IMR-90 (cell line): ENCODE measurements around the gene STAT5B. TPM values are rescaled to one million over a fixed set of nuclear protein-coding genes. Genes with fewer than 3 reads are reported as not detected.

Experiments
- ATAC-seq: fragments of 200-7000 bp; cut with Tn5 transposase; 2 replicates; pipeline ENCODE4 v1.9.1; 2020; ENCODE audit warnings: low read depth, mild to moderate bottlenecking, moderate library complexity
- BruUV-seq: library from RNA; stranded (reverse); fragments of 400-500 nt; replicated peaks from 2 replicates; lab custom pipeline; 2021; lab: Mats Ljungman, UMichigan
- CTCF ChIA-PET: fragments of 300-600 bp; formaldehyde crosslinking; extraction: SDS; loops from one replicate; lab custom pipeline; 2021; ENCODE audit warnings: antibody characterized with exemption; lab: Yijun Ruan, JAX
- POLR2A ChIA-PET: fragments of 300-600 bp; sonication (Branson Sonifier 250); formaldehyde crosslinking; loops from one replicate; lab custom pipeline; 2022; ENCODE audit warnings: antibody characterized with exemption; ENCODE audit not compliant: unreplicated experiment; lab: Charles Lee
- DNase-seq: peaks from one replicate; pipeline ENCODE4 v3.0.0; 2013
- H2AFZ ChIP-seq: replicated peaks from 2 replicates; pipeline ENCODE3; 2013; ENCODE audit warnings: low read length, mild to moderate bottlenecking; ENCODE audit not compliant: poor library complexity
- H2AK5ac ChIP-seq: 2 replicates; pipeline ENCODE4 v1.6.1; 2013; ENCODE audit warnings: low read depth, low read length, inconsistent platforms
- H2AK9ac ChIP-seq: replicated peaks from 2 replicates; pipeline ENCODE3; 2013; ENCODE audit warnings: mild to moderate bottlenecking, low read depth, low read length, moderate library complexity; ENCODE audit not compliant: poor library complexity
- H2BK120ac ChIP-seq: 2 replicates; pipeline ENCODE4 v1.6.1; 2013; ENCODE audit warnings: low read depth, low read length, inconsistent platforms
- H2BK15ac ChIP-seq: 3 replicates; pipeline ENCODE4 v1.6.1; 2013; ENCODE audit warnings: low read depth, low read length, inconsistent platforms
- H2BK20ac ChIP-seq: 2 replicates; pipeline ENCODE4 v1.6.1; 2013; ENCODE audit warnings: low read depth, mild to moderate bottlenecking, inconsistent platforms, low read length, moderate library complexity
- H2BK5ac ChIP-seq: 2 replicates; pipeline ENCODE4 v1.6.1; 2013; ENCODE audit warnings: mild to moderate bottlenecking, low read depth, low read length, inconsistent platforms; ENCODE audit not compliant: poor library complexity, severe bottlenecking
- H3K14ac ChIP-seq: replicated peaks from 2 replicates; pipeline ENCODE4 v1.6.1; 2013; ENCODE audit warnings: low read depth, low read length, inconsistent platforms
- H3K18ac ChIP-seq: 2 replicates; pipeline ENCODE4 v1.6.1; 2013; ENCODE audit warnings: low read depth, low read length, control low read depth
- H3K23ac ChIP-seq: 2 replicates; pipeline ENCODE4 v1.6.1; 2013; ENCODE audit warnings: low read depth, low read length, inconsistent platforms
- H3K27ac ChIP-seq: 2 replicates; pipeline ENCODE4 v1.5.1; 2013; ENCODE audit warnings: mild to moderate bottlenecking, control low read depth, low read length; ENCODE audit not compliant: insufficient read depth
- H3K27me3 ChIP-seq: 2 replicates; pipeline ENCODE4 v1.6.1; 2013; ENCODE audit warnings: low read length; ENCODE audit not compliant: control insufficient read depth, insufficient read depth
- H3K36me3 ChIP-seq: 2 replicates; pipeline ENCODE4 v1.6.1; 2013; ENCODE audit warnings: low read length, mixed read lengths; ENCODE audit not compliant: control insufficient read depth, insufficient read depth
- H3K4ac ChIP-seq: 2 replicates; pipeline ENCODE4 v1.6.1; 2013; ENCODE audit warnings: low read depth, low read length, inconsistent platforms
- H3K4me1 ChIP-seq: 2 replicates; pipeline ENCODE4 v1.6.1; 2013; ENCODE audit warnings: low read length, mixed read lengths; ENCODE audit not compliant: control insufficient read depth, insufficient read depth
- H3K4me2 ChIP-seq: 2 replicates; pipeline ENCODE4 v1.6.1; 2013; ENCODE audit warnings: low read depth, mild to moderate bottlenecking, control low read depth, low read length, moderate library complexity
- H3K4me3 ChIP-seq: 2 replicates; pipeline ENCODE4 v1.5.1; 2013; ENCODE audit warnings: low read depth, mild to moderate bottlenecking, control low read depth, low read length, moderate library complexity; ENCODE audit not compliant: insufficient read depth
- H3K56ac ChIP-seq: 2 replicates; pipeline ENCODE4 v1.6.1; 2013; ENCODE audit warnings: low read length, inconsistent platforms; ENCODE audit not compliant: insufficient read depth; ENCODE audit errors: extremely low read depth
- H3K79me1 ChIP-seq, 2 experiments: 2 replicates each; pipeline ENCODE4 v1.6.1; 2013; ENCODE audit warnings: low read length in 2 of 2, inconsistent platforms in 1 of 2, low read depth in 1 of 2
- H3K9ac ChIP-seq: 2 replicates; pipeline ENCODE4 v1.6.1; 2013; ENCODE audit warnings: low read depth, low read length, control low read depth
- H3K9me1 ChIP-seq: 2 replicates; pipeline ENCODE4 v1.6.1; 2013; ENCODE audit warnings: low read length, inconsistent platforms; ENCODE audit not compliant: insufficient read depth
- H3K9me3 ChIP-seq: 2 replicates; pipeline ENCODE4 v1.6.1; 2013; ENCODE audit warnings: low read length; ENCODE audit not compliant: control insufficient read depth, insufficient read depth
- H4K20me1 ChIP-seq: 2 replicates; pipeline ENCODE4 v1.6.1; 2013; ENCODE audit warnings: low read length, inconsistent platforms; ENCODE audit not compliant: insufficient read depth
- H4K5ac ChIP-seq: 2 replicates; pipeline ENCODE4 v1.6.1; 2013; ENCODE audit warnings: mild to moderate bottlenecking, low read depth, low read length, control low read depth
- H4K8ac ChIP-seq, 2 experiments: 2 replicates each; pipeline ENCODE4 v1.6.1; 2013; ENCODE audit warnings: low read depth in 2 of 2, low read length in 2 of 2, control low read depth in 1 of 2, inconsistent platforms in 1 of 2
- H4K91ac ChIP-seq: 2 replicates; pipeline ENCODE4 v1.6.1; 2013; ENCODE audit warnings: low read depth, low read length, inconsistent platforms; ENCODE audit not compliant: insufficient read depth
- BHLHE40 ChIP-seq: fragments of 150-350 bp; IDR thresholded peaks from 2 replicates; pipeline ENCODE4 v1.6.1; 2016; ENCODE audit warnings: mild to moderate bottlenecking, low read depth, low read length
- CEBPB ChIP-seq: IDR thresholded peaks from 2 replicates; pipeline ENCODE4 v1.6.1; 2012; ENCODE audit warnings: low read depth, low read length, improper control_type of control experiment
- MAFK ChIP-seq: IDR thresholded peaks from 2 replicates; pipeline ENCODE4 v1.6.1; 2012; ENCODE audit warnings: low read depth, low read length, improper control_type of control experiment
- MAZ ChIP-seq: IDR thresholded peaks from 2 replicates; pipeline ENCODE4 v1.6.1; 2012; ENCODE audit warnings: low read depth, mild to moderate bottlenecking, low read length, improper control_type of control experiment, moderate library complexity, borderline replicate concordance
- MXI1 ChIP-seq: IDR thresholded peaks from 2 replicates; pipeline ENCODE4 v1.6.1; 2012; ENCODE audit warnings: low read depth, mild to moderate bottlenecking, low read length, moderate library complexity, borderline replicate concordance
- NFE2L2 ChIP-seq: fragments of 150-350 bp; IDR thresholded peaks from 2 replicates; pipeline ENCODE4 v1.6.1; 2016; ENCODE audit warnings: low read depth, mild to moderate bottlenecking, low read length
- RAD21 ChIP-seq: IDR thresholded peaks from 2 replicates; pipeline ENCODE4 v1.6.1; 2012; ENCODE audit warnings: low read length, improper control_type of control experiment
- RCOR1 ChIP-seq: IDR thresholded peaks from 2 replicates; pipeline ENCODE4 v1.6.1; 2012; ENCODE audit warnings: mild to moderate bottlenecking, low read length, improper control_type of control experiment; ENCODE audit not compliant: insufficient replicate concordance
- WGBS, 2 experiments: methylation state at CpG; one replicate each; pipeline versions ENCODE4 v1.1.5 to v1.1.7; 2013; ENCODE audit warnings: missing lambda C conversion rate in 2 of 2; ENCODE audit not compliant: insufficient read length in 1 of 2; ENCODE audit errors: extremely low coverage in 2 of 2; 5-methylcytosine and 5-hydroxymethylcytosine counted together
- dilution Hi-C: fragments of 300-500 bp; cut with HindIII; formaldehyde crosslinking; loops from one replicate; pipeline ENCODE4 v1.14.3; 2018; ENCODE audit warnings: low sequenced_read_pairs; ENCODE audit not compliant: unreplicated experiment
- in situ Hi-C: fragments of 300-500 bp; cut with MboI; formaldehyde crosslinking; loops from 3 replicates; pipeline ENCODE4 v1.14.3; 2019; ENCODE audit warnings: low sequenced_read_pairs, inconsistent platforms, mixed read lengths
- intact Hi-C: fragments of 100-400 bp; cut with micrococcal nuclease; formaldehyde crosslinking; loops from 2 replicates; pipeline ENCODE4 v1.10.0; 2022
- polyA plus RNA-seq, 3 experiments: library from polyadenylated mRNA; depleted of rRNA; stranded (reverse); fragments of >200 nt; gene quantifications; 2 replicates each; pipeline ENCODE4 v1.2.3, GENCODE V29; 2012; ENCODE audit warnings: low replicate concordance in 1 of 3
- total RNA-seq: library from RNA; depleted of rRNA; stranded (reverse); fragments of >200 nt; gene quantifications from 2 replicates; pipeline ENCODE4 v1.2.3, GENCODE V29; 2012

STAT5B gene
- total and polyA plus RNA-seq, 2 of the 4 experiments (the other 2 are of a cell fraction), result 24.4 to 29.6 TPM

DNA sequence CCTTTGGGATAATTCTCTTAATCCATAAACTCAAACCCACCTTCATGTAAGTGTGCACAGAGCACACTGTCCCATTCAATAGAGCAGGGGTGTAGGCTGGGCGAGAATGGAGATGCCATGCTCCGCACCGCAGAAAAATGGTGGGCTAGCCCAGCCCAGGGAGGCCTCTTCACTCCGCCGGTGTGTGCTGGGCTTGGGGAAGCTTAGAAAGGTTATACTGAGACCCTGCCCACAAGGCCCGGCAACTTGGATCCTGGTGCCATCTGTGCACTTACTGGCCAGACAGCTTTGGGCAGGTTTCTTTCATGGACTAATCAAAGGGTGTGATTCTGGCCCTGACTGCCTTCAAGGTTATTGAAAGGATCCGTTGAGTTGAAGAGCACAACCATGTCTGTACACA lies 8.4 kb upstream of the STAT5B start:
- H3K36me3 ChIP-seq, result no peaks in the 10 kb centered on the region
- H3K4me2 ChIP-seq, result no peak overlapping the region
- TF ChIP-seq NFE2L2 (no peak), MAZ (no peak), RCOR1 (no peak), CEBPB (no peak), MAFK (no peak), BHLHE40 (no peak), MXI1 (no peak), RAD21 (no peak)
- no peak overlapping the region for H3K4me3 ChIP-seq
- in situ Hi-C loops (no loop called here), intact Hi-C loops (no loop called here), dilution Hi-C loops (no loop called here)
- no peak overlapping the region for H3K14ac ChIP-seq
- H3K23ac ChIP-seq, result no peak overlapping the region
- no peak for ATAC-seq
- POLR2A ChIA-PET, result no interaction called here
- BruUV-seq, result no TSS peak
- no peak overlapping the region for H3K9ac ChIP-seq
- no peaks in the 10 kb centered on the region for H3K79me1 ChIP-seq
- H2AFZ ChIP-seq, result no peak overlapping the region
- H2BK20ac ChIP-seq, result no peak overlapping the region
- H2BK15ac ChIP-seq, result no peak overlapping the region
- no peaks in the 10 kb centered on the region; the same call in 1 of the 2 replicates for H3K27me3 ChIP-seq
- no peak overlapping the region for H4K5ac ChIP-seq
- CTCF ChIA-PET, result no interaction called here
- H3K27ac ChIP-seq, result no peak overlapping the region
- H2AK9ac ChIP-seq, result no peak overlapping the region
- H3K9me3 ChIP-seq, result no peaks in the 10 kb centered on the region
- peaks cover 14% of the 10 kb centered on the region for H3K4me1 ChIP-seq
- H2AK5ac ChIP-seq, result no peak overlapping the region
- H2BK5ac ChIP-seq, result no peak overlapping the region
- no peak overlapping the region for H3K4ac ChIP-seq
- H4K8ac ChIP-seq, result no peak overlapping the region
- no peak overlapping the region for H4K91ac ChIP-seq
- H4K20me1 ChIP-seq, result no peaks in the 10 kb centered on the region
- H3K18ac ChIP-seq, result no peak overlapping the region
- WGBS, 2 experiments, result 100% methylated on average over 3 of the region's 7 CpGs; no CpG with 5 or more reads in 1 of the 2 experiments
- H3K9me1 ChIP-seq, result 0 out of 2 replicates have a peak, but pooled peaks cover 4% of the 10 kb centered on the region
- no peak overlapping the region for H2BK120ac ChIP-seq
- H3K56ac ChIP-seq, result no peak overlapping the region
- no peak for DNase-seq
